IMR-90 (cell line): ENCODE results near the gene MMP21. TPM values are rescaled to one million over a fixed set of nuclear protein-coding genes. Genes with fewer than 3 reads are reported as not detected.

ENCODE experiments used
- ATAC-seq: fragments of 200-7000 bp; cut with Tn5 transposase; 2 replicates; pipeline ENCODE4 v1.9.1; 2020; ENCODE audit warnings: low read depth, mild to moderate bottlenecking, moderate library complexity
- BruUV-seq: library from RNA; stranded (reverse); fragments of 400-500 nt; replicated peaks from 2 replicates; lab custom pipeline; 2021; lab: Mats Ljungman, UMichigan
- CTCF ChIA-PET: fragments of 300-600 bp; formaldehyde crosslinking; extraction: SDS; loops from one replicate; lab custom pipeline; 2021; ENCODE audit warnings: antibody characterized with exemption; lab: Yijun Ruan, JAX
- POLR2A ChIA-PET: fragments of 300-600 bp; sonication (Branson Sonifier 250); formaldehyde crosslinking; loops from one replicate; lab custom pipeline; 2022; ENCODE audit warnings: antibody characterized with exemption; ENCODE audit not compliant: unreplicated experiment; lab: Charles Lee
- DNase-seq: peaks from one replicate; pipeline ENCODE4 v3.0.0; 2013
- H2AFZ ChIP-seq: replicated peaks from 2 replicates; pipeline ENCODE3; 2013; ENCODE audit warnings: low read length, mild to moderate bottlenecking; ENCODE audit not compliant: poor library complexity
- H2AK5ac ChIP-seq: 2 replicates; pipeline ENCODE4 v1.6.1; 2013; ENCODE audit warnings: low read depth, low read length, inconsistent platforms
- H2AK9ac ChIP-seq: replicated peaks from 2 replicates; pipeline ENCODE3; 2013; ENCODE audit warnings: mild to moderate bottlenecking, low read depth, low read length, moderate library complexity; ENCODE audit not compliant: poor library complexity
- H2BK120ac ChIP-seq: 2 replicates; pipeline ENCODE4 v1.6.1; 2013; ENCODE audit warnings: low read depth, low read length, inconsistent platforms
- H2BK15ac ChIP-seq: 3 replicates; pipeline ENCODE4 v1.6.1; 2013; ENCODE audit warnings: low read depth, low read length, inconsistent platforms
- H2BK20ac ChIP-seq: 2 replicates; pipeline ENCODE4 v1.6.1; 2013; ENCODE audit warnings: low read depth, mild to moderate bottlenecking, inconsistent platforms, low read length, moderate library complexity
- H2BK5ac ChIP-seq: 2 replicates; pipeline ENCODE4 v1.6.1; 2013; ENCODE audit warnings: mild to moderate bottlenecking, low read depth, low read length, inconsistent platforms; ENCODE audit not compliant: poor library complexity, severe bottlenecking
- H3K14ac ChIP-seq: replicated peaks from 2 replicates; pipeline ENCODE4 v1.6.1; 2013; ENCODE audit warnings: low read depth, low read length, inconsistent platforms
- H3K18ac ChIP-seq: 2 replicates; pipeline ENCODE4 v1.6.1; 2013; ENCODE audit warnings: low read depth, low read length, control low read depth
- H3K23ac ChIP-seq: 2 replicates; pipeline ENCODE4 v1.6.1; 2013; ENCODE audit warnings: low read depth, low read length, inconsistent platforms
- H3K27ac ChIP-seq: 2 replicates; pipeline ENCODE4 v1.5.1; 2013; ENCODE audit warnings: mild to moderate bottlenecking, control low read depth, low read length; ENCODE audit not compliant: insufficient read depth
- H3K27me3 ChIP-seq: 2 replicates; pipeline ENCODE4 v1.6.1; 2013; ENCODE audit warnings: low read length; ENCODE audit not compliant: control insufficient read depth, insufficient read depth
- H3K36me3 ChIP-seq: 2 replicates; pipeline ENCODE4 v1.6.1; 2013; ENCODE audit warnings: low read length, mixed read lengths; ENCODE audit not compliant: control insufficient read depth, insufficient read depth
- H3K4ac ChIP-seq: 2 replicates; pipeline ENCODE4 v1.6.1; 2013; ENCODE audit warnings: low read depth, low read length, inconsistent platforms
- H3K4me1 ChIP-seq: 2 replicates; pipeline ENCODE4 v1.6.1; 2013; ENCODE audit warnings: low read length, mixed read lengths; ENCODE audit not compliant: control insufficient read depth, insufficient read depth
- H3K4me2 ChIP-seq: 2 replicates; pipeline ENCODE4 v1.6.1; 2013; ENCODE audit warnings: low read depth, mild to moderate bottlenecking, control low read depth, low read length, moderate library complexity
- H3K4me3 ChIP-seq: 2 replicates; pipeline ENCODE4 v1.5.1; 2013; ENCODE audit warnings: low read depth, mild to moderate bottlenecking, control low read depth, low read length, moderate library complexity; ENCODE audit not compliant: insufficient read depth
- H3K56ac ChIP-seq: 2 replicates; pipeline ENCODE4 v1.6.1; 2013; ENCODE audit warnings: low read length, inconsistent platforms; ENCODE audit not compliant: insufficient read depth; ENCODE audit errors: extremely low read depth
- H3K79me1 ChIP-seq, 2 experiments: 2 replicates each; pipeline ENCODE4 v1.6.1; 2013; ENCODE audit warnings: low read length in 2 of 2, inconsistent platforms in 1 of 2, low read depth in 1 of 2
- H3K9ac ChIP-seq: 2 replicates; pipeline ENCODE4 v1.6.1; 2013; ENCODE audit warnings: low read depth, low read length, control low read depth
- H3K9me1 ChIP-seq: 2 replicates; pipeline ENCODE4 v1.6.1; 2013; ENCODE audit warnings: low read length, inconsistent platforms; ENCODE audit not compliant: insufficient read depth
- H3K9me3 ChIP-seq: 2 replicates; pipeline ENCODE4 v1.6.1; 2013; ENCODE audit warnings: low read length; ENCODE audit not compliant: control insufficient read depth, insufficient read depth
- H4K20me1 ChIP-seq: 2 replicates; pipeline ENCODE4 v1.6.1; 2013; ENCODE audit warnings: low read length, inconsistent platforms; ENCODE audit not compliant: insufficient read depth
- H4K5ac ChIP-seq: 2 replicates; pipeline ENCODE4 v1.6.1; 2013; ENCODE audit warnings: mild to moderate bottlenecking, low read depth, low read length, control low read depth
- H4K8ac ChIP-seq, 2 experiments: 2 replicates each; pipeline ENCODE4 v1.6.1; 2013; ENCODE audit warnings: low read depth in 2 of 2, low read length in 2 of 2, control low read depth in 1 of 2, inconsistent platforms in 1 of 2
- H4K91ac ChIP-seq: 2 replicates; pipeline ENCODE4 v1.6.1; 2013; ENCODE audit warnings: low read depth, low read length, inconsistent platforms; ENCODE audit not compliant: insufficient read depth
- BHLHE40 ChIP-seq: fragments of 150-350 bp; IDR thresholded peaks from 2 replicates; pipeline ENCODE4 v1.6.1; 2016; ENCODE audit warnings: mild to moderate bottlenecking, low read depth, low read length
- CHD1 ChIP-seq: IDR thresholded peaks from 2 replicates; pipeline ENCODE4 v1.6.1; 2012; ENCODE audit warnings: low read depth, low read length, improper control_type of control experiment
- MAZ ChIP-seq: IDR thresholded peaks from 2 replicates; pipeline ENCODE4 v1.6.1; 2012; ENCODE audit warnings: low read depth, mild to moderate bottlenecking, low read length, improper control_type of control experiment, moderate library complexity, borderline replicate concordance
- POLR2A ChIP-seq: IDR thresholded peaks from 2 replicates; pipeline ENCODE4 v1.6.1; 2012; ENCODE audit warnings: mild to moderate bottlenecking, low read depth, low read length
- RCOR1 ChIP-seq: IDR thresholded peaks from 2 replicates; pipeline ENCODE4 v1.6.1; 2012; ENCODE audit warnings: mild to moderate bottlenecking, low read length, improper control_type of control experiment; ENCODE audit not compliant: insufficient replicate concordance
- RFX5 ChIP-seq: IDR thresholded peaks from 2 replicates; pipeline ENCODE4 v1.8.0; 2012; ENCODE audit warnings: low read depth, mild to moderate bottlenecking, low read length, moderate library complexity
- SMC3 ChIP-seq: fragments of 150-350 bp; IDR thresholded peaks from 2 replicates; pipeline ENCODE4 v1.6.1; 2016; ENCODE audit warnings: low read depth, mild to moderate bottlenecking, antibody characterized with exemption, low read length, moderate library complexity
- WGBS, 2 experiments: methylation state at CpG; one replicate each; pipeline versions ENCODE4 v1.1.5 to v1.1.7; 2013; ENCODE audit warnings: missing lambda C conversion rate in 2 of 2; ENCODE audit not compliant: insufficient read length in 1 of 2; ENCODE audit errors: extremely low coverage in 2 of 2; 5-methylcytosine and 5-hydroxymethylcytosine counted together
- dilution Hi-C: fragments of 300-500 bp; cut with HindIII; formaldehyde crosslinking; loops from one replicate; pipeline ENCODE4 v1.14.3; 2018; ENCODE audit warnings: low sequenced_read_pairs; ENCODE audit not compliant: unreplicated experiment
- in situ Hi-C: fragments of 300-500 bp; cut with MboI; formaldehyde crosslinking; loops from 3 replicates; pipeline ENCODE4 v1.14.3; 2019; ENCODE audit warnings: low sequenced_read_pairs, inconsistent platforms, mixed read lengths
- intact Hi-C: fragments of 100-400 bp; cut with micrococcal nuclease; formaldehyde crosslinking; loops from 2 replicates; pipeline ENCODE4 v1.10.0; 2022
- polyA plus RNA-seq, 3 experiments: library from polyadenylated mRNA; depleted of rRNA; stranded (reverse); fragments of >200 nt; gene quantifications; 2 replicates each; pipeline ENCODE4 v1.2.3, GENCODE V29; 2012; ENCODE audit warnings: low replicate concordance in 1 of 3
- total RNA-seq: library from RNA; depleted of rRNA; stranded (reverse); fragments of >200 nt; gene quantifications from 2 replicates; pipeline ENCODE4 v1.2.3, GENCODE V29; 2012
- TF ChIP-seq, protein P1 (sequence below): fragments of 150-350 bp; IDR thresholded peaks from 2 replicates; pipeline ENCODE4 v1.6.1; 2017; ENCODE audit warnings: mild to moderate bottlenecking, antibody characterized with exemption, low read length, low read depth
- TF ChIP-seq, protein P2 (sequence below): conservative IDR thresholded peaks from 2 replicates; pipeline ENCODE4 v1.5.1; 2012; ENCODE audit warnings: mild to moderate bottlenecking, low read depth, low read length, improper control_type of control experiment

The MMP21 gene
- total and polyA plus RNA-seq, 2 of the 4 experiments (the other 2 are of a cell fraction): not detected

DNA sequence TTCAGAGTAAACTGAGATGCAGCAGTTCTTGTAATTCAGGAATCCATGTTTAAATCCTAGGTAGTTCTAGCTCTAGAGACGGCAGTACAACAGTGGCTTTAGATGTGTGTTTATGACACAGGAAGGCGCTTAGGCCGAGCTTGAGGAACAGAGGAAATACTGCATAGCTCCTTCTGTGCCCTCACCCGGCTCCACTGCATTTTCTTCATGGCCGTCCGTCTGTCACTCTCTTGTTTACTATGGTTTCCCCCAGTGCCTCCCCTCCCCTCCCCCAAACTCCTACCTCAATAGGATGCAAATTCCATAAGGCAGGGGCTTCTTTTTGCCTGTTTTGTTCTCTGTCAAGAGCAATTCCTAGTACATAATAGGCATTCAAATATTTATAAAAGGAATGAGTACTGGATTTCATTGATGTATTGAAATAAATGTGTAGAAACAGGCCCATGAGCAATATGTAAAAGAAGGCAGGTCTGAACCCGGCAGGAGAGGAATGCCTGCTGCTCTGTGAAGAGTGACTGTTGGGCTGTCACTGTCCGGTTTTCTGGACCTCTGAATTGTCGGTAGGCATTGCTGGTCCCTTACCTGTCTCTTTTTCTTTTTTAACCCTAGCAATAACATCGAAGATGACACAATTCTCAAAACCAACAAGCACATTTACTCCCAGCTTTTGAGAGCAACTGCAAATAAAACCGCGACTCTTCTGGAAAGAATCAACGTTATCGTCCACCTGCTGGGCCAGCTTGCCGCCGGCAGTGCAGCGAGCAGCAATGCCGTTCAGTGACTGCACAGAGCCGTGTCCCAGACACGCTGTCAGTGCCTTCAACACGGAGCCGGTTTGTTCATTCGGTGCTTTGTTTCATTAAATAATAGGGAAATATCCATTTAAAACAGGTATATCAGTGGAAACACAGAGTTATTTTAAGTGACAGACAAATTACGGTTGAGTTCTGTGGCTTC, 12.7 kb downstream of the MMP21 start (continued):
- TF ChIP-seq, protein P1, sequence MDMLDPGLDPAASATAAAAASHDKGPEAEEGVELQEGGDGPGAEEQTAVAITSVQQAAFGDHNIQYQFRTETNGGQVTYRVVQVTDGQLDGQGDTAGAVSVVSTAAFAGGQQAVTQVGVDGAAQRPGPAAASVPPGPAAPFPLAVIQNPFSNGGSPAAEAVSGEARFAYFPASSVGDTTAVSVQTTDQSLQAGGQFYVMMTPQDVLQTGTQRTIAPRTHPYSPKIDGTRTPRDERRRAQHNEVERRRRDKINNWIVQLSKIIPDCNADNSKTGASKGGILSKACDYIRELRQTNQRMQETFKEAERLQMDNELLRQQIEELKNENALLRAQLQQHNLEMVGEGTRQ: no peak

DNA sequence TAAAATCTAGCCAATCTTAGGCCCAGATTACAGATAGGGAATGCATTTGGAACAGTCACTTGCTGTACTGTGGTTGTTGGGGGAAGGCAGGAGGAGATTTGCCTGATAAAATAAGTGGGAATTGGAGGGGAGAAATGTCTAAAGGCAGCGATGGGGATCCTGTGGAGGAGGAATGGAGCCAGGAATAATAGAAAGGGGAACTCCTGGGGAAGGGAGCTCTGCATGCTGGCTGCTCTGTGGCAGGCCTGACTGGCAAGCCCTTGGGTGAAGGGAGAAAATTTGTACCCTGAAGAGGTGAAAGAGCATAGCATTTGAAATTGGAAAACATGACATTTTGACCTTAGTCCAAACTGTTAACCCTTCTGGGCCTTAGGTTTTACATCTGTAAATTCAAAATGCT, 13.7 kb downstream of the MMP21 start:
- no TSS peak for BruUV-seq
- H3K9ac ChIP-seq: no peak overlapping the region
- WGBS, 2 experiments: 13% methylated on average over 1 of the region's 1 CpG; no CpG with 5 or more reads in 1 of the 2 experiments
- no peak overlapping the region for H2BK20ac ChIP-seq
- H2AK5ac ChIP-seq: no peak overlapping the region
- dilution Hi-C loops (no loop called here), in situ Hi-C loops (no loop called here), intact Hi-C loops (no loop called here)
- H2BK120ac ChIP-seq: no peak overlapping the region
- H2AK9ac ChIP-seq: no peak overlapping the region
- no peak overlapping the region for H3K4me2 ChIP-seq
- H4K5ac ChIP-seq: no peak overlapping the region
- no peak overlapping the region for H3K18ac ChIP-seq
- no peaks in the 10 kb centered on the region for H4K20me1 ChIP-seq
- ChIA-PET POLR2A (no interaction called here), CTCF (interaction anchor here (0.6 kb wide), 1 partner anchor 283 kb away, joined by 4 read pairs; no protein-coding TSS in a partner anchor)
- H3K23ac ChIP-seq: no peak overlapping the region
- TF ChIP-seq RCOR1 (no peak), BHLHE40 (no peak), CHD1 (no peak), RFX5 (no peak), SMC3 (no peak), MAZ (no peak), POLR2A (no peak)
- TF ChIP-seq, protein P2, sequence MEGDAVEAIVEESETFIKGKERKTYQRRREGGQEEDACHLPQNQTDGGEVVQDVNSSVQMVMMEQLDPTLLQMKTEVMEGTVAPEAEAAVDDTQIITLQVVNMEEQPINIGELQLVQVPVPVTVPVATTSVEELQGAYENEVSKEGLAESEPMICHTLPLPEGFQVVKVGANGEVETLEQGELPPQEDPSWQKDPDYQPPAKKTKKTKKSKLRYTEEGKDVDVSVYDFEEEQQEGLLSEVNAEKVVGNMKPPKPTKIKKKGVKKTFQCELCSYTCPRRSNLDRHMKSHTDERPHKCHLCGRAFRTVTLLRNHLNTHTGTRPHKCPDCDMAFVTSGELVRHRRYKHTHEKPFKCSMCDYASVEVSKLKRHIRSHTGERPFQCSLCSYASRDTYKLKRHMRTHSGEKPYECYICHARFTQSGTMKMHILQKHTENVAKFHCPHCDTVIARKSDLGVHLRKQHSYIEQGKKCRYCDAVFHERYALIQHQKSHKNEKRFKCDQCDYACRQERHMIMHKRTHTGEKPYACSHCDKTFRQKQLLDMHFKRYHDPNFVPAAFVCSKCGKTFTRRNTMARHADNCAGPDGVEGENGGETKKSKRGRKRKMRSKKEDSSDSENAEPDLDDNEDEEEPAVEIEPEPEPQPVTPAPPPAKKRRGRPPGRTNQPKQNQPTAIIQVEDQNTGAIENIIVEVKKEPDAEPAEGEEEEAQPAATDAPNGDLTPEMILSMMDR: no peak
- TF ChIP-seq, protein P1: no peak
- H2BK5ac ChIP-seq: no peak overlapping the region
- H4K8ac ChIP-seq: no peak overlapping the region
- ATAC-seq (no peak), DNase-seq (no peak)
- H4K91ac ChIP-seq: no peak overlapping the region
- H3K4me3 ChIP-seq: no peak overlapping the region
- H3K4me1 ChIP-seq: no peaks in the 10 kb centered on the region
- H3K79me1 ChIP-seq: peaks cover 5 to 10% of the 10 kb centered on the region in 2 experiments; a peak in 2 of 4 replicates
- H2AFZ ChIP-seq: no peak overlapping the region
- H3K36me3 ChIP-seq: peaks cover 33% of the 10 kb centered on the region
- H3K9me1 ChIP-seq: no peaks in the 10 kb centered on the region
- no peak overlapping the region for H2BK15ac ChIP-seq
- H3K27me3 ChIP-seq: no peaks in the 10 kb centered on the region
- H3K14ac ChIP-seq: no peak overlapping the region
- no peak overlapping the region for H3K56ac ChIP-seq
- H3K4ac ChIP-seq: no peak overlapping the region
- H3K27ac ChIP-seq: no peak overlapping the region
- H3K9me3 ChIP-seq: no peaks in the 10 kb centered on the region
